KMS-11 (cell line): ENCODE measurements around the gene KPTN.

ENCODE experiments used
- H2AFZ ChIP-seq: fragments of 200-600 bp; sonication (generic); 2 replicates; pipeline ENCODE4 v1.6.1; 2016; ENCODE audit warnings: antibody characterized with exemption, mixed run types, low read depth
- H3K27ac ChIP-seq: fragments of 200-600 bp; sonication (generic); 2 replicates; pipeline ENCODE4 v1.6.1; 2016; ENCODE audit warnings: mild to moderate bottlenecking, mixed run types
- H3K27me3 ChIP-seq: fragments of 200-600 bp; sonication (generic); 2 replicates; pipeline ENCODE4 v1.6.1; 2017; ENCODE audit warnings: mild to moderate bottlenecking, low read depth, mixed run types, moderate library complexity; ENCODE audit not compliant: insufficient read depth
- H3K36me3 ChIP-seq: fragments of 200-600 bp; sonication (generic); 2 replicates; pipeline ENCODE4 v1.6.1; 2017; ENCODE audit warnings: mild to moderate bottlenecking, mixed run types; ENCODE audit not compliant: insufficient read depth
- H3K4me1 ChIP-seq: fragments of 200-600 bp; sonication (generic); 2 replicates; pipeline ENCODE4 v1.6.1; 2016; ENCODE audit warnings: mild to moderate bottlenecking, low read depth, mixed run types; ENCODE audit not compliant: poor library complexity, severe bottlenecking
- H3K4me2 ChIP-seq: fragments of 200-600 bp; sonication (generic); 2 replicates; pipeline ENCODE4 v1.7.0; 2016; ENCODE audit warnings: mild to moderate bottlenecking, mixed run types
- H3K4me3 ChIP-seq: fragments of 200-600 bp; sonication (generic); IDR thresholded peaks from 2 replicates; pipeline ENCODE4 v1.6.1; 2017; ENCODE audit warnings: low read depth, low read length, mixed read lengths; ENCODE audit not compliant: insufficient read depth
- H3K79me2 ChIP-seq: fragments of 200-600 bp; sonication (generic); 2 replicates; pipeline ENCODE4 v1.6.1; 2016; ENCODE audit warnings: low read depth, mixed run types; ENCODE audit not compliant: insufficient read depth
- H3K9ac ChIP-seq: fragments of 200-600 bp; sonication (generic); 2 replicates; pipeline ENCODE4 v1.6.1; 2016; ENCODE audit warnings: mild to moderate bottlenecking, mixed run types
- H4K20me1 ChIP-seq: fragments of 200-600 bp; sonication (generic); 2 replicates; pipeline ENCODE4 v1.6.1; 2016; ENCODE audit warnings: mild to moderate bottlenecking, mixed run types; ENCODE audit not compliant: insufficient read depth
- CTCF ChIP-seq: fragments of 200-600 bp; sonication (generic); conservative IDR thresholded peaks from 2 replicates; pipeline ENCODE4 v1.6.1; 2017; ENCODE audit warnings: low read depth, mild to moderate bottlenecking, antibody characterized with exemption, low read length, moderate library complexity, mixed read lengths

KPTN gene

GRCh38 chr19:47435196-47435595 lies 48.8 kb downstream of the KPTN start:
- peaks cover 52% of the 10 kb centered on the region for H3K27me3 ChIP-seq

DNA sequence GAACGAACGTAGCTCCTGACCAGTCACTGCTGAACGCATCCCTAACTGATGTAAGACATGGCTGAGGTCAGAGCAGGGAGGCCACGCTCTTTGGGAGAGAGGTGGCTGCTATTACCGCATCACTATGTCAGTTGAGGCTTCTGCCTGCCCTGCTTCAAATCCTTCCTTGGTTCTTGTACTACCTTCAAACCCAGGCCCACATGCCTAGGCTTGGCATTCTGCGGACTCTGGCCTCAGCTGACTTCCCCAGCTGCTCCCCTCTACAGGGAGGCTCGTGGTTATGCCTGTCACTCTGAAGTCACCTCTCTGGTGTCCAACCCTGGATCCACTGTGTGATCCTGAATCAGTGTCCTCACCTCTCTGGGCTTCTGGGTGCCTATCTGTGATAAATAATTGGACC lies 49.9 kb downstream of the KPTN start:
- no peak for TF ChIP-seq CTCF
- Histone ChIP-seq H3K9ac (no peak overlapping the region), H3K4me2 (no peak overlapping the region), H3K27me3 (peaks cover 45% of the 10 kb centered on the region), H3K27ac (no peak overlapping the region), H3K36me3 (no peaks in the 10 kb centered on the region), H3K4me3 (no peak overlapping the region), H4K20me1 (no peaks in the 10 kb centered on the region), H3K79me2 (no peaks in the 10 kb centered on the region), H3K4me1 (peaks cover 23% of the 10 kb centered on the region), H2AFZ (no peak overlapping the region)

More at GRCh38 chr19:47435196-47435595, 48.8 kb downstream of the KPTN start:
- peaks cover 18% of the 10 kb centered on the region for H3K4me1 ChIP-seq
- peak overlapping the region; percentile 23; the same call in 1 of the 2 replicates for H3K4me2 ChIP-seq
- H3K36me3 ChIP-seq, result no peaks in the 10 kb centered on the region
- H2AFZ ChIP-seq, result no peak overlapping the region
- H3K79me2 ChIP-seq, result no peaks in the 10 kb centered on the region
- no peak overlapping the region for H3K9ac ChIP-seq
- no peak for TF ChIP-seq CTCF
- H3K27ac ChIP-seq, result no peak overlapping the region
- H4K20me1 ChIP-seq, result no peaks in the 10 kb centered on the region
- H3K4me3 ChIP-seq, result no peak overlapping the region

DNA sequence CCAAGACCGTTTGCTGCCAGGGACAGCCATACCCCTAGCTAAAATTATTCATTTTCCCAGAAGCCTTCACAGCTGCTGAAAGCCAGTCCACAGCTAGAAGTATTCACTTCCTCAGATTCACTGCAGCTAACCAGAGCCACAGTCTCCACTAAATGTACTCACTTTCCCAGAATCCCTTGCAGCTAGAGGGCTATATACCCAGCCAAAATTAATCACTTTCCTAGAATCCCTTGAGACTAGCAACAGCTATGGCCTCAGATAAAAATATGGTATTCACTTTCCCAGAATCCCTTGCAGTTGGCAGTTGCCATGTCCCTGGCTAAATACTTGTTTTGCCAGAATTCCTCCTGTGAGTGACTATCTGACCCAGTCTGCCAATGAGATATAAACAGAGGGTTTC lies 50.9 kb downstream of the KPTN start:
- no peak overlapping the region for H3K4me2 ChIP-seq

DNA sequence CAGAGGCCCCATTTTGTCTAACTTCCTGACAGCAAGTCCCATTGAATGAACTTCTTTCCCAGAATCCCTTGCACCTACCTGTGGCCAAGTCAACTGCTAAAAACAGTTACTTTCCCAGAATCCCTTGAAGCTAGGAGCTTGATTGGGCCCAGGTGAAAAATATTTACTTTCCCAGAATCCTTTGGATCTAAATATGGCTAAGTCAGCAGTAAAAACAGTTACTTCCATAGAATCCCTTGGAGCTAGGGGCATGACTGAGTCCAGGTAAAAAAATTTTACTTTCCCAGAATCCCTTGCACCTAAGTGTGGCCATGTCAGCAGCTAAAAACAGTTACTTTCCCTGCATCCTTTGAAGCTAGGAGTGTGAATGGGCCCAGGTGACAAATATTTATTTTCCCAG lies 51.5 kb downstream of the KPTN start:
- H3K27ac ChIP-seq, result no peak overlapping the region
- no peak overlapping the region for H3K9ac ChIP-seq
- peaks cover 32% of the 10 kb centered on the region; the same call in 1 of the 2 replicates for H3K27me3 ChIP-seq
- peaks cover 39% of the 10 kb centered on the region for H3K4me1 ChIP-seq
- no peak for TF ChIP-seq CTCF
- no peaks in the 10 kb centered on the region for H3K36me3 ChIP-seq
- no peak overlapping the region for H2AFZ ChIP-seq
- no peak overlapping the region for H3K4me3 ChIP-seq
- no peaks in the 10 kb centered on the region for H4K20me1 ChIP-seq
- no peak overlapping the region for H3K4me2 ChIP-seq
- no peaks in the 10 kb centered on the region for H3K79me2 ChIP-seq

More for the DNA sequence above, 50.9 kb downstream of the KPTN start:
- H3K4me3 ChIP-seq, result no peak overlapping the region
- peaks cover 32% of the 10 kb centered on the region for H3K4me1 ChIP-seq
- H2AFZ ChIP-seq, result no peak overlapping the region
- no peak for TF ChIP-seq CTCF
- H4K20me1 ChIP-seq, result no peaks in the 10 kb centered on the region
- H3K79me2 ChIP-seq, result no peaks in the 10 kb centered on the region
- no peak overlapping the region for H3K27ac ChIP-seq
- no peaks in the 10 kb centered on the region for H3K36me3 ChIP-seq
- peaks cover 36% of the 10 kb centered on the region; the same call in 1 of the 2 replicates for H3K27me3 ChIP-seq
- H3K9ac ChIP-seq, result no peak overlapping the region

- no peak overlapping the region for H3K4me2 ChIP-seq
- H4K20me1 ChIP-seq, result no peaks in the 10 kb centered on the region
- no peak overlapping the region for H3K4me3 ChIP-seq
- H3K27me3 ChIP-seq, result peaks cover 32% of the 10 kb centered on the region; the same call in 1 of the 2 replicates
- H2AFZ ChIP-seq, result no peak overlapping the region
- no peak overlapping the region for H3K9ac ChIP-seq
- TF ChIP-seq CTCF, result no peak
- H3K4me1 ChIP-seq, result peaks cover 40% of the 10 kb centered on the region
- H3K79me2 ChIP-seq, result no peaks in the 10 kb centered on the region
- H3K27ac ChIP-seq, result no peak overlapping the region
- no peaks in the 10 kb centered on the region for H3K36me3 ChIP-seq
These were observed 51.9 kb downstream of the KPTN start for GRCh38 chr19:47432091-47432490.
